ENCODE measurements around the gene RDM1.
A peak's percentile ranks its signal among the peaks of the same experiment; 100 is the strongest.

The RDM1 gene

DNA sequence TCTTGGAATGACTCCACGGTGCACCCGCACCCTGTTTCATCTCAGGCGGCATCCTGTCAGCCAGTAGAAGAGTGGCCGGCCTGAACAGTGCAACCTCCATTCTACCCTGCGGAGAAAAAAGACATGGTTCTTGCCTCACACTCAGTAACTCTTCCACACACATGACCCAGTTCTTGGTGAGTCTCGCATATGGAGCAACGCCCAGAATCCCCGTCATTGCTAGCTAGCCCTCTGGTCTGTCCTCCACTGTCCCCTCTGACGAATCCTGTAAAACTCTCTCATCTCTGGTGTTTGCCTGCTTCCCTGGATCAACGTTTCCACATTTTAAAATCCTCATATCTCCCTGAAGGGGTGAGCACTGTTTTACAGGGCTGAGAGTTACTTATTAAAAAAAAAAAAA is 4.2 kb upstream of the RDM1 start:
- H3K4me3 ChIP-seq (ENCODE audit: low read depth, low read length) = no peak overlapping the region
- DNase-seq (ENCODE audit: low read depth) = no peak
- TF ChIP-seq, protein P1, sequence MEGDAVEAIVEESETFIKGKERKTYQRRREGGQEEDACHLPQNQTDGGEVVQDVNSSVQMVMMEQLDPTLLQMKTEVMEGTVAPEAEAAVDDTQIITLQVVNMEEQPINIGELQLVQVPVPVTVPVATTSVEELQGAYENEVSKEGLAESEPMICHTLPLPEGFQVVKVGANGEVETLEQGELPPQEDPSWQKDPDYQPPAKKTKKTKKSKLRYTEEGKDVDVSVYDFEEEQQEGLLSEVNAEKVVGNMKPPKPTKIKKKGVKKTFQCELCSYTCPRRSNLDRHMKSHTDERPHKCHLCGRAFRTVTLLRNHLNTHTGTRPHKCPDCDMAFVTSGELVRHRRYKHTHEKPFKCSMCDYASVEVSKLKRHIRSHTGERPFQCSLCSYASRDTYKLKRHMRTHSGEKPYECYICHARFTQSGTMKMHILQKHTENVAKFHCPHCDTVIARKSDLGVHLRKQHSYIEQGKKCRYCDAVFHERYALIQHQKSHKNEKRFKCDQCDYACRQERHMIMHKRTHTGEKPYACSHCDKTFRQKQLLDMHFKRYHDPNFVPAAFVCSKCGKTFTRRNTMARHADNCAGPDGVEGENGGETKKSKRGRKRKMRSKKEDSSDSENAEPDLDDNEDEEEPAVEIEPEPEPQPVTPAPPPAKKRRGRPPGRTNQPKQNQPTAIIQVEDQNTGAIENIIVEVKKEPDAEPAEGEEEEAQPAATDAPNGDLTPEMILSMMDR (conservative IDR thresholded peaks at IDR 0.05; ENCODE audit: low read depth, low read length) = no peak

DNA sequence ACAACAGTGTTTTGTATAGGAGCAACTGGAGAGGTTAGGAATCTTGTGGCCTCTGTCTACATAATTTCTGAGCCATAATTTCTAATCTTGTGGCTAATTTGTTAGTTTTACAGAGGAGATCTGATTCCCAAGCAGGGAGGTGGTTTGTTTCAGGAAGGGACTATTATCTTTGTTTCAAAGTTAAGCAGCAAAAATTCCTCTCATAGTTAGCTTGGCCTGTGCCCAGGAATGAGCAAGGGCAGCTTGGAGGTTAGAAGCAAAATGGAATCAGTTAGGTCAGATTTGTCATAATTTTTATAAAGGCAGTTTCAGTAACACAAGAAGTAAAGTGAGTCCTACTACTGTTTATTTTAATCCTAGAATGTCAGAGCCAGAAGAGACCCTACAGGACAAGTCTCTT is 2.0 kb upstream of the RDM1 start:
- TF ChIP-seq, protein P1 (conservative IDR thresholded peaks at IDR 0.05; ENCODE audit: low read depth, low read length) = no peak
- H3K4me3 ChIP-seq (ENCODE audit: low read depth, low read length) = no peak overlapping the region
- DNase-seq (ENCODE audit: low read depth) = peak; percentile 41

DNA sequence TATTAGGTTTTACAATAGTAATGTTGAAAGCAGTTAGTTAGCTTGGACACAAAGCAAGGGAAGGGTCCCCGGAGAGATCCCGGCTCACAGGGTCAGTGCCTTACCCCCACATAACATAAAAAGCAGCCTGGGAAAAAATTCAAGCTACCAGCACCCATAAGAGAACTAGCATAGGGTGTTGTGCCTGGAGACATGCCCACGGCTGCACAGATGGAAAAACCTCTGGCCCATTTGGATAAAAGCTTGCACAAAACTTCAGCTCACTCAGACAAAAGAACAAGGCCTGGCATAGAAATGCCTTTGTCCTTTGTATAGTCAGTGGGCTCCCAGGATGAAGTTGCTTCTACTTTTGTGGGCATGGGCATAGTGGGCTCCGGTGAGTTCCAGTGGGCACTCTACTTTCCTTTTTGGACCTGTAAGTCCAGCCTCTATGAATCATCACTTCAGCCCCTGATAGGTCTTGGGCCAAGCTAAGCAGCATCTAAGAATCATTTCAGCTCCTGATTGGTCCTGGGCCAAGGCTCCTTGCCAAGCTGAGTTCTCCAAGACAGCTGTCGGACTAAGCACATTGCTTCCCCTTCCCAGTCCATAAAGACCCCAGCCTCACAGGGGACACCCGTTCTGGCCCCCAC is 1.3 kb upstream of the RDM1 start:
- DNase-seq (ENCODE audit: low read depth) = peak; percentile 85
- TF ChIP-seq, protein P1 (conservative IDR thresholded peaks at IDR 0.05; ENCODE audit: low read depth, low read length) = no peak
- peak overlapping the region; percentile 21 for H3K4me3 ChIP-seq (ENCODE audit: low read depth, low read length)

DNA sequence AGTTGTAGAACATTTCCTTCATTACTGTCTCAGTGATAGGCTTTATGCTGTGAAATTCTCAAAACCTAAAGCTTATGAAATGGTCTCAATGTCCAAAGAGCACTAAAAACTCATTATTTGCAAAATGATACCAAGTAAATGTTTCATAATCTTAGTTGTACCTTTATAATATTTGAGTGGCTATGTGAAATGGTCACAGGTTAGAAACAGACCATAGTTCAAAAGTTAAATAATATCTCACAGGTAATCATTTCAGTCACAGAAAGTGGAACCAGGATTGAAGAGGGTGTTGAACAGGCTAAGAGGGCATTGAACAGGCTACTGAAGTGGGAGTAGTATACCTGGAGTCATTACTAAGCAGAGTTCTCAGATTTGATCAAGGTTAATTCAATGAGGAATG is 2.9 kb downstream of the RDM1 start:
- H3K4me3 ChIP-seq (ENCODE audit: low read depth, low read length) = no peak overlapping the region
- DNase-seq (ENCODE audit: low read depth) = no peak
- TF ChIP-seq, protein P1 (conservative IDR thresholded peaks at IDR 0.05; ENCODE audit: low read depth, low read length) = no peak

DNA sequence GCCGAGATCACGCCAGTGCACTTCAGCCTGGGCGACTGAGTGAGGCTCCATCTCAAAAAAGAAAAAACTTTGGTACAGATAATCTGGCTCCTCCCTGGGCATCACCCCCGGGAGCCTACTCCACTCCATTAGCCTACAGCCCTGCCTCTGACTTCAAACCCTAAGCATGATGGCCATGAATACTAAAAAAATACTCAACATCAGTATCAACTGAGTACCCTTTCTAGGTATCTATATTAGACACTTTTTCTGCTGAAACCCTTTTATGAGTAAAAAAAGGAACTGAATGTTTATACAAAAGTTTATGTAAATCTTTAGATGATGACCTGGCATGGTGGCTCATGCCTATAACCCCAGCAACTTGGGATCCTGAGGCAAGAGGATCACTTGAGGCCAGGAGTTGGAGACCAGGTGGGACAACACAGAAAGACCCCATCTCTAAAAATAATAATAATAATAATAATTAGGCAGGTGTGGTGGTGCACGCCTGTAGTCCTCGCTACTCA is 6.9 kb downstream of the RDM1 start:
- DNase-seq (ENCODE audit: low read depth) = no peak
- TF ChIP-seq, protein P1 (conservative IDR thresholded peaks at IDR 0.05; ENCODE audit: low read depth, low read length) = no peak
- H3K4me3 ChIP-seq (ENCODE audit: low read depth, low read length) = no peak overlapping the region

DNA sequence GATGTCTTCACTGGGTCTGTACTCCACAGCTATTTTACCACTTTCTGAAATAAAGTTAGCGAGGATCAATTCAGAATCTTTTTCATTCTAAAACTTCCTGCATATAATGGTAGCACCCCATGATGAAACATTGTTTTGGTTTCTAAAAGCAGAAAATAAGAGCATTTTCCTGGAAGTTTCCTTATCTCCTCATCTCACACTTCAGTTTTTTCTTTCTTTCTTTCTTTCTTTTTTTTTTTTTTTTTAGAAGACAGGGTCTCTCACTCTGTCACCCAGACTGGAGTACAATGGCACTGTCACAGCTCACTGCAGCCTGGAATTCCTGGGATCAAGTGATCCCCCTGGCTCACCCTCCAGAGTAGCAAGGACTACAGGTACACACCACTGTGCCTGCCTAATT is 10.3 kb downstream of the RDM1 start:
- TF ChIP-seq, protein P1 (conservative IDR thresholded peaks at IDR 0.05; ENCODE audit: low read depth, low read length) = no peak
- no peak for DNase-seq (ENCODE audit: low read depth)
- H3K4me3 ChIP-seq (ENCODE audit: low read depth, low read length) = no peak overlapping the region

DNA sequence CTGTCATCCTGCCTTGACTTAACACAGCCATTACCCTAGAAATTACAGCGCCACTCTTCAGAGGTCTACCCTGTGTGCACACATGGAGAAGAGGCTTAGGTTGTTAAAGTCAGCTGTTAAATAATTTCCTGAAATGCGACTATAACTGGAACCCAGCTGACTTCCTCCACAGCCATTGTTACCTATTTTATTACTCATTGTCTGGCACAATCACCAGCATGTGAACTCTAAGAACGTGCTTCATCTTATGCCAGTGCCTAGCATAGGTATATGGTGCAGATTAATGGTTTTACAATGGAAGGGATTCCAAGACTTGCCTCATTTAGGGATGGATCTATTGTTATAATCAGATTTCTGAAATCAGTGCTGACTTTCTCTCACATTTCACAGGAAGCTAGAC is 11.9 kb downstream of the RDM1 start:
- H3K4me3 ChIP-seq (ENCODE audit: low read depth, low read length) = no peak overlapping the region
- TF ChIP-seq, protein P1 (conservative IDR thresholded peaks at IDR 0.05; ENCODE audit: low read depth, low read length) = no peak
- no peak for DNase-seq (ENCODE audit: low read depth)
